ENCODE data around the gene LIF. TPM values are rescaled to one million over a fixed set of nuclear protein-coding genes. Genes with fewer than 3 reads are reported as not detected.

The LIF gene
- total RNA-seq, 1 donor from 2014 or later, result 2.3 TPM

- TF ChIP-seq CTCF (IDR thresholded peaks at IDR 0.05; ENCODE audit: unreplicated experiment), result no peak
- DNase-seq (ENCODE audit: low spot score, unreplicated experiment), result no peak
- peaks cover 23% of the 10 kb centered on the region for H3K27me3 Mint-ChIP-seq
- H3K4me3 Mint-ChIP-seq (ENCODE audit: low read depth), result no peak overlapping the region
- no peaks in the 10 kb centered on the region for H3K9me3 Mint-ChIP-seq (ENCODE audit: low read depth)
- H3K36me3 Mint-ChIP-seq (ENCODE audit: insufficient read depth), result no peaks in the 10 kb centered on the region
- H3K27ac Mint-ChIP-seq, result no peak overlapping the region
- H3K4me1 Mint-ChIP-seq (ENCODE audit: low read depth), result no peaks in the 10 kb centered on the region
Measured at GRCh38 chr22:30221121-30221992, 25.2 kb downstream of the LIF start.

GRCh38 chr22:30220338-30221012 lies 26.1 kb downstream of the LIF start:
- no peak overlapping the region for H3K27ac Mint-ChIP-seq
- DNase-seq (ENCODE audit: low spot score, unreplicated experiment), result no peak
- H3K4me3 Mint-ChIP-seq (ENCODE audit: low read depth), result no peak overlapping the region
- H3K4me1 Mint-ChIP-seq (ENCODE audit: low read depth), result no peaks in the 10 kb centered on the region
- no peaks in the 10 kb centered on the region for H3K9me3 Mint-ChIP-seq (ENCODE audit: low read depth)
- TF ChIP-seq CTCF (IDR thresholded peaks at IDR 0.05; ENCODE audit: unreplicated experiment), result no peak
- H3K27me3 Mint-ChIP-seq, result peaks cover 24% of the 10 kb centered on the region
- no peaks in the 10 kb centered on the region for H3K36me3 Mint-ChIP-seq (ENCODE audit: insufficient read depth)

- DNase-seq (ENCODE audit: low spot score, unreplicated experiment), result no peak
- Mint-ChIP-seq H3K4me3 (ENCODE audit: low read depth) (no peak overlapping the region), H3K27me3 (peaks cover 25% of the 10 kb centered on the region), H3K9me3 (ENCODE audit: low read depth) (no peaks in the 10 kb centered on the region), H3K4me1 (ENCODE audit: low read depth) (no peaks in the 10 kb centered on the region), H3K27ac (no peak overlapping the region), H3K36me3 (ENCODE audit: insufficient read depth) (no peaks in the 10 kb centered on the region)
- TF ChIP-seq CTCF (IDR thresholded peaks at IDR 0.05; ENCODE audit: unreplicated experiment), result no peak
Measured at GRCh38 chr22:30219668-30220278, 26.8 kb downstream of the LIF start.

- Mint-ChIP-seq H3K4me1 (ENCODE audit: low read depth) (no peaks in the 10 kb centered on the region), H3K36me3 (ENCODE audit: insufficient read depth) (no peaks in the 10 kb centered on the region), H3K9me3 (ENCODE audit: low read depth) (no peaks in the 10 kb centered on the region), H3K27ac (peak overlapping the region; percentile 50), H3K27me3 (peaks cover 26% of the 10 kb centered on the region), H3K4me3 (ENCODE audit: low read depth) (no peak overlapping the region)
- peak; percentile 38 for TF ChIP-seq CTCF (IDR thresholded peaks at IDR 0.05; ENCODE audit: unreplicated experiment)
- DNase-seq (ENCODE audit: low spot score, unreplicated experiment), result no peak
Measured at GRCh38 chr22:30219049-30219654, 27.4 kb downstream of the LIF start.

All from progenitor cell of endocrine pancreas (in vitro differentiated cells).